ENCODE measurements around the gene PSMA4.
"Not testable (repeated sequence)": the region's sequence is repeated elsewhere in the genome, so short reads cannot be mapped to it uniquely, and the experiment has no call there.

PSMA4 gene

DNA sequence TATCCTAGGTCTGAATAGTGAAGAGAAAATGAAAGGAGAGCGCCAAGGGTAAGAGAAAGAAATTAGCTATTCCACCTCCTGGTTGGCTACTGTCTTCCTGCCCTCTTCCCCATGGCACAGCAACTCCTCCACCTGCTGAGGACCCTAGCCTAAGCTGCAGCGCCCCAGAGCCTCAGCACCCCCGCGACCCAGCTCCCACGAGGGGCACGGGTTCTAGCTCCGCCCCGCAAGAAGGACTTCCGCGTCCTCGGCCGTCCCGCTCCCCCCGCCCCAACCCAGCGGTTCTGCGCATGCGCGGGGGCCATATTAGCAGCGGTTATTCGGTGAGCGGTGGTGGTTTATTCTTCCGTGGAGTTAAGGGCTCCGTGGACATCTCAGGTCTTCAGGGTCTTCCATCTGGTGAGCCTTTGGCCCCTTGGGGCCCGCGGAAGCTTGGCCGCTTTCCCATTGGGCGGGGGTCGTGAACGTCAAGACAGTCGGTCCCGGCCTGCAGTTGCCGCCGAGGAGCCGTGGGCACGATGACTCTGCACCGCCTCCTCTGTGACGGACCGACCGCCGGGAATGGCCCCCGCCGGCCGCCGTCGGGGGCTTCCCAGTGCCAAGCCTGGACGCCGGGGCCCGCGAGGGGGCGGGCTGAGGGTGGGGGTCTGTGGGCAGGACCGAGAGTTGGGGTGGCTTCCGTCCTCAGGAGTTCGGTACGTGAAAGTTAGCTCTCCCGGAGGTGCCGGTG lies at the start of gene PSMA4:
Gene PSMA4, plus strand, starts transcription at position 304 of the 730 bp plus-strand sequence. CDS start 1,484 bp downstream, outside the sequence.
- peak; percentile 93 for DNase-seq

GRCh38 chr15:78492872-78493271 lies 47.4 kb upstream of the PSMA4 start:
- no peak for DNase-seq

- no peak for DNase-seq
Measured at GRCh38 chr15:78501857-78502256, 38.4 kb upstream of the PSMA4 start.

GRCh38 chr15:78502641-78503040 lies 37.6 kb upstream of the PSMA4 start:
- DNase-seq: no peak

- DNase-seq: peak; percentile 67 to 68
Measured at GRCh38 chr15:78506971-78507830, 33.0 kb upstream of the PSMA4 start, which contains the start of gene HYKK. Gene HYKK (plus strand): TSS chr15:78507577. CDS start chr15:78513089, 5,512 bp downstream.

GRCh38 chr15:78507831-78508160 lies 32.4 kb upstream of the PSMA4 start:
- DNase-seq: peak in 1 of 2 experiments; percentile 1

DNA sequence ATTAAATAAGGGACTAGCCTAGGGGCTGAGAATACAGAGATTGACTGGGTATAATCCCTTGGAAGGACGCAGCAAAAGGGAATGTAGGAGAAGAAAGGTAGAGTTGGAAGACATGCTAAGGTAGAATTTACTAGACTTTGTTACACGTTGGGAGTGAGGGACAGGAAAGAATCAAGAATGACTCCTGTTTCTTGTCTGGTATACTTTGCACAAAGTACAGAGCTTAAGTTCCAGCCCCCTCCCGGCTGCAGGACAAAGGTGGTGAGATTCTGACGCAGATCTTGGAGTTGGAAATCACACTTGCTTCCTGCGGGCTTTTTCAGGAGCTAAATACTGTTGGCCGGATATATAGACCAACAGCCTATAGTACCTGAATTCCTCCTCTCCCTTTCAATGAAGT lies 32.0 kb upstream of the PSMA4 start:
- no peak for DNase-seq

- DNase-seq: no peak
Measured at GRCh38 chr15:78509726-78510312, 30.4 kb upstream of the PSMA4 start.

DNA sequence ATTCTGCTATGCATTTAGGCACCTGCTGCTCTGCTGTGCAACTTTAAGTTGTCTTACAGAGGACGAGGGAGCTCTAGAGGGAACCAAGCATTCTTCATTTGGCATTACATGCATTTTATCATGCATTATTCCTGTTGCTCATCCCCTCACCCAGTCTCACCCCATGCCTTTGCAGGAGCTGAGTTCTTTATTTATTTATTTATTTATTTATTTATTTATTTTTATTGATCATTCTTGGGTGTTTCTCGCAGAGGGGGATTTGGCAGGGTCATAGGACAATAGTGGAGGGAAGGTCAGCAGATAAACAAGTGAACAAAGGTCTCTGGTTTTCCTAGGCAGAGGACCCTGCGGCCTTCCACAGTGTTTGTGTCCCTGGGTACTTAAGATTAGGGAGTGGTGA lies 20.2 kb upstream of the PSMA4 start:
- DNase-seq: not testable (repeated sequence)

GRCh38 chr15:78524230-78524629 lies 16.0 kb upstream of the PSMA4 start:
- no peak for DNase-seq

DNA sequence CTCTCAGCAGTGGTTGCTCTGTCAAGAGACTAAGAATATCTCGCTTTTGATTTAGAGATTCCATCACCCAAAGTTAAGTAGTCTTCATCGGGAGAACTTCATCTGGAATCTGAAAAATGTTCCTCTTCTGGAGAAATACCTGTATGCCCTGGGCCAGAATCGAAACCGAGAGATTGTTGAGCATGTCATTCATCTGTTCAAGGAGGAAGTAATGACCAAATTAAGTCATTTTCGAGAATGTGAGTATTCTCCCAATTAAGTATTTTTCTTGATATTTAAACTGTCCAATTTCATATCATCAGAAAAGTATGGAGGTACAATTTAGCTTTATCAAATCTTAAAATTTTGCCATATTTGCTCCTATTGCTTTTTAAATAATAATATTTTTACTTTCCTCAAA lies 12.9 kb upstream of the PSMA4 start:
- DNase-seq: no peak

GRCh38 chr15:78533331-78533730 lies 6.9 kb upstream of the PSMA4 start:
- no peak for DNase-seq

- DNase-seq: no peak
Measured at GRCh38 chr15:78536134-78536533, 4.1 kb upstream of the PSMA4 start.

DNA sequence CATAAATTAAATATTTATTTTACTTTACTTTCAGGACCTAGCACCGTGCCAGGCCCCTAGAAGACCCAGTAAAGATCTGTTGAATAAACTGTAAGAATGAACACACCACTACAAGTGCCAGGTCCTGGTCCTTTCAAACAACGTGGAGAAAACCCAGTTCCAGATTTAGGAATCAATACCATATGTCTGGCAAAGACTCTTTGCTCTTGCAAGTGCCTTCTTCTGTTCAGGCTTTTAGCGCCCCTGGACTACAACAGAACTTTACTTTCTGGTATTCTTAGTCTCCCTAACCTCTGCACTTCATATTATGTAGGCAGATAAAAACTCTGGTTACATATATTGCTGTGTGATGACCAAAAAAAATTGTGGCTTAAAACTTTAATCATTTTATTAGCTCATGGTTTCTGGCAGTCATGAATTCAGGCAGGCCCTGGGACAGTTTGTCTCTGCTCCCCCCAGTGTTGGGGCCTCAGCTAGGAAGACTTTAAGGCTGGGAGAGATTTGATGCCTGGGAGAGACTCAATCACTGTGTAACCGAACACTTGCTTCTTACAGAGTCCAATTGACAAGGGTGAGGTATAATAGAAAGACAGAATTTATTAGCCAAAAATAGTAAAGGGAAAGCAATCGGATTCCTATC lies 2.9 kb upstream of the PSMA4 start:
- no peak for DNase-seq

- DNase-seq: no peak
Measured at GRCh38 chr15:78538358-78538757, 1.9 kb upstream of the PSMA4 start.

DNA sequence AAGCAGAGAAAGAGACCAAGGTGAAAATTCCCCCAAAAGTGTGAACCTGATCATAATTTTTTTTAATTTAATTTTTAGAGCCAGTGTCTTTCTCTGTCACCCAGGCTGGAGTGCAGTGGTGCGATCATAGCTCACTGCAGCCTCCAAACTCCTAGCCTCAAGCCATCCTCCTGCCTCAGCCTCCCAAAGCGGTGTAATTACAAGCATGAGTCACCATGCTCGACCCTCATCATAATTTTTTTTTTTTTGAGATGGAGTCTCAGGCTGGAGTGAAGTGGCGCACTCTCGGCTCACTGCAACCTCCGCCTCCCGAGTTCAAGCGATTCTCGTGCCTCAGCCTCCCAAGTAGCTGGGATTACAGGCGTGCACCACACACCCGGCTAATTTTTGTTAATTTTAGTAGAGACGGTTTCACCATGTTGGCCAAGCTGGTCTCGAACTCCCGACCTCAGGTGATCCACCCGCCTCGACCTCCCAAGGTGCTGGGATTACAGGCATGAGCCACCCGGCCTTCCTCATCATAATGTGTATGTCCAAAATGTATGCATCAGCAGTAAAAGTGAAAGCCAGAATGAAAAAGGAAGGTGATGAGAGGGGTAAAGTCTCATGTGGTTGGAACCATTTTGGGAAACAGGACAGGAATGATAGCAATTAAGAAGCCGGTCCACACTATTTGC lies 642 bp upstream of the PSMA4 start:
- not testable (repeated sequence) for DNase-seq

GRCh38 chr15:78540871-78541743 lies 863 bp downstream of the PSMA4 start:
- no peak for DNase-seq

DNA sequence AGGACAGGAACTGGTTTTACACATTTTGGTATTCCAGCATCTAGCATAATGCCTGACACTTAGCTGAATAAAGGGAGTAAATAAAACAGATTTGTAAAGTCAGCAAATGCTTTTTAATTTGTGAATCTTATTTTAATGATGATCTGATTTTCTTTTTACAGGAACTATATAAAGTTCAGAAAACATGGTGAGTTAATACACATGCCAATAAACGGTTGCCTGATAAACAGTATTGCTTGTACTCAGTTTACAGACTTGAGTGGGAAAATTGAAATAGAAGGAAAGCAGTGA lies 1.4 kb downstream of the PSMA4 start:
- no peak for DNase-seq

DNA sequence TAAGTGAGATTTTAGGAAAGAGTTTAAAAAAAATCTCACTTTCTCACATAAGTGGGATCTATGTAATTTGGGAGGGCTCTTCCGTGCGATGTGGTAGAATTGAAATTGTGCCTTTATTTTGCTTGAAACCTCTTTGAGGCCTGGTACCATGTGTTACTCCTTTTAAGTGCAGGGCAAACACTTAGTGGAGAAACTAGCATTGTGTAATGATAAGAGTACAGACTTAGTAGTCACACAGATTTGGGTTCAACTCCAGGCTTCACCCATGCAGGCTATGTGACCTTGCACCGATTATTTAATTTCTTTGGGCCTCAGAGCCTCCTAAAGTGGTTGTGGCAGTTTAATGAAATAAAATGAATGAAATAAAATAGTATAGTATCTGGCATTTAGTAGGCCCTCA lies 2.4 kb downstream of the PSMA4 start:
- DNase-seq: no peak

DNA sequence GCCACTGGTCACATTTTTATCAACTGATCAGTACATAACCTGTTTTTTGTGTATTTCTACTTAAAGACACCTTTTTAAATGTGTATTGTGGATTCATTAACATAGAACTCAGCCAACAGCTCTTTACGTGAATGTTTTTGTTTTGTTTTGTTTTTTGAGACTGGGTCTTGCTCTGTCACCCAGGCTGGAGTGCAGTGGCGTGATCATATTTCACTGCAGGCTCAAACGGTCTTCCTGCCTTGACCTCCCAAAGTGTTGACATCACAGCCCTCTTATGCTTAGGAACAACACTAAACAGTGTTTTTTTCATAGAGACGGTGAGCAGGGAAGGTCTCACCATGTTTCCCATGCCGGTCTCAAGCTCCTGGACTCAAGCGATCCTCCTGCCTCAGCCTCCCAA lies 9.9 kb downstream of the PSMA4 start:
- DNase-seq: no peak

DNA sequence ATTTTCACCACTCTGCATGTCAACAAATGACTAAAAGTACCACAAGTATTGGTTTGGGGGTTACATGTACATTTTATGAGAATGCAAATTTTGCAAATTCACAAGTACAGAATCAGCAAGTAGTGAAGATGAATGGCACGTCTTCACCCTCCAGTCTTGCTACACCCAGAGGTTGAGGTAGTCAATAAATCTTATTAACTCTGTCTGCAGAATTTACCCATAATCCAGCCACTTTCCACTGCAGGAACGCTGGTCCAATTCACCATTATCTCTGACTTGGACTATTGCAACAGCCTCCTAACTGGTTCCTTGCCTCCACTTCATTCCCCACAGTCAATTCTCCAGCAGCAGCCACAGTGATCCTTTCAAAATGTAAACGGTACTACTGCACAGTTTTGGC lies 10.6 kb downstream of the PSMA4 start:
- DNase-seq: no peak

GRCh38 chr15:78551902-78552301 lies 11.7 kb downstream of the PSMA4 start:
- DNase-seq: no peak
